Fibroblast of pulmonary artery (primary cell): Measurements from ENCODE around the gene CCDC60.

Source experiments
- DNase-seq: peaks from one replicate; pipeline ENCODE4 v3.0.0-alpha.2; 2010; ENCODE audit warnings: low read depth
- H3K4me3 ChIP-seq: replicated peaks from 2 replicates; pipeline ENCODE4 v1.5.1; 2011; ENCODE audit warnings: low read depth, mild to moderate bottlenecking, control low read depth, low read length, moderate library complexity
- TF ChIP-seq, protein P1 (sequence below): IDR thresholded peaks from 2 replicates; pipeline ENCODE4 v1.5.1; 2011; ENCODE audit warnings: mild to moderate bottlenecking, control low read depth, low read length, inconsistent platforms; ENCODE audit errors: missing control alignments

Gene CCDC60

DNA sequence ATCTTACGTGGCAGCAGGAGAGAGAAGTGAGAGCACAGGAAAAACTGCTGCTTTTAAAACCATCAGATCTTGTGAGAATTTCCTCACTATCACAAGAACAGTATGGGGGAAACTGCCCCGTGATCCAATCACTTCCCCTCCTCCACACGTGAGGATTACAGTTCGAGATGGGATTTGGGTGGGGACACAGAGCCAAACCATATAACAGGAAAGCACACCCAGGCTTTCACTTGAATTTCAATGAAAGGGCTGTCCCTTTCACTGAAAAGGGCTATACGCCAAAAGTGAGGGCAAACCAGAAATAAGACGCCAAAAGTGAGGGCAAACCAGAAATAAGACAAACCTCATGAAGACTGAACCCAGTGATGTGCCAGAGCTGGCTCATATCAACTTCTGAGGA lies 236.2 kb downstream of the CCDC60 start:
- TF ChIP-seq, protein P1, sequence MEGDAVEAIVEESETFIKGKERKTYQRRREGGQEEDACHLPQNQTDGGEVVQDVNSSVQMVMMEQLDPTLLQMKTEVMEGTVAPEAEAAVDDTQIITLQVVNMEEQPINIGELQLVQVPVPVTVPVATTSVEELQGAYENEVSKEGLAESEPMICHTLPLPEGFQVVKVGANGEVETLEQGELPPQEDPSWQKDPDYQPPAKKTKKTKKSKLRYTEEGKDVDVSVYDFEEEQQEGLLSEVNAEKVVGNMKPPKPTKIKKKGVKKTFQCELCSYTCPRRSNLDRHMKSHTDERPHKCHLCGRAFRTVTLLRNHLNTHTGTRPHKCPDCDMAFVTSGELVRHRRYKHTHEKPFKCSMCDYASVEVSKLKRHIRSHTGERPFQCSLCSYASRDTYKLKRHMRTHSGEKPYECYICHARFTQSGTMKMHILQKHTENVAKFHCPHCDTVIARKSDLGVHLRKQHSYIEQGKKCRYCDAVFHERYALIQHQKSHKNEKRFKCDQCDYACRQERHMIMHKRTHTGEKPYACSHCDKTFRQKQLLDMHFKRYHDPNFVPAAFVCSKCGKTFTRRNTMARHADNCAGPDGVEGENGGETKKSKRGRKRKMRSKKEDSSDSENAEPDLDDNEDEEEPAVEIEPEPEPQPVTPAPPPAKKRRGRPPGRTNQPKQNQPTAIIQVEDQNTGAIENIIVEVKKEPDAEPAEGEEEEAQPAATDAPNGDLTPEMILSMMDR: no peak

DNA sequence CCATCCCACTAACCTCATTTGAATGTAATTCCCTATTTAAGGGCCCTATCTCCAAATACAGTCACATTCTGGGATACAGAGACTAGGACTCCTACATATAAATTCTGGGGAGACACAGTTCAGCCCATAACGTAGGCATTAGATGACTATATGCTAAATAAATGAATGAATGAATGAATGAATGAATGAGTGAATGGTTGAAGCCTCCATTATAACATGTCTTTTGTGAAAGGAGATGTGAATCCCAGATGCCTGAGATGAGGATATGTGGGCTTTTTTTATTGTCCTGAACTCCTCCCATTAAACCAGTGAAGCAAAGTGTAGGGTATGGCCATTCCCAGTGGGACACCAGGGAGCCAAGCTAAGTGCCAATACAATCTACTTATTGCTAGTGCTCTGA lies 238.6 kb downstream of the CCDC60 start:
- H3K4me3 ChIP-seq: no peak overlapping the region
- TF ChIP-seq, protein P1: no peak
- DNase-seq: no peak

More for the DNA sequence above, 236.2 kb downstream of the CCDC60 start:
- DNase-seq: no peak
- H3K4me3 ChIP-seq: no peak overlapping the region

DNA sequence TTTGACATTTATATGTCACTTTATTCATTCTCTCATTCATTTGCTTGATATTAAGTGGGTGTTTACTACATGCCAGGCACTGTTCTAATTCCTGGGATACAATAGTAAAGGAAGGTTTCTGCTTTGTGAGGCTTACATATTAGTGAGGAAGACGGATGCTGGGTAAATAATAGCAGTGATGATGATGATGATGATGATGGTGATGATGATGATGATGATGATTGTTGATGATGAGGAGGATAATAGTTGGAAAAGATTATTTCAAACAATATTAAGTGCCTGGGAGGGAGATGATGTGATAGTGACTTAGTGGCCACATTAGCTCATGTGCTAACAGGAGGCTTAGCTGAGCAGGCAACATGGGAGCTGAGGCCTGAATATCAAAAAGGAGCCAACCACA lies 239.7 kb downstream of the CCDC60 start:
- no peak for DNase-seq
- no peak overlapping the region for H3K4me3 ChIP-seq
- TF ChIP-seq, protein P1: no peak

DNA sequence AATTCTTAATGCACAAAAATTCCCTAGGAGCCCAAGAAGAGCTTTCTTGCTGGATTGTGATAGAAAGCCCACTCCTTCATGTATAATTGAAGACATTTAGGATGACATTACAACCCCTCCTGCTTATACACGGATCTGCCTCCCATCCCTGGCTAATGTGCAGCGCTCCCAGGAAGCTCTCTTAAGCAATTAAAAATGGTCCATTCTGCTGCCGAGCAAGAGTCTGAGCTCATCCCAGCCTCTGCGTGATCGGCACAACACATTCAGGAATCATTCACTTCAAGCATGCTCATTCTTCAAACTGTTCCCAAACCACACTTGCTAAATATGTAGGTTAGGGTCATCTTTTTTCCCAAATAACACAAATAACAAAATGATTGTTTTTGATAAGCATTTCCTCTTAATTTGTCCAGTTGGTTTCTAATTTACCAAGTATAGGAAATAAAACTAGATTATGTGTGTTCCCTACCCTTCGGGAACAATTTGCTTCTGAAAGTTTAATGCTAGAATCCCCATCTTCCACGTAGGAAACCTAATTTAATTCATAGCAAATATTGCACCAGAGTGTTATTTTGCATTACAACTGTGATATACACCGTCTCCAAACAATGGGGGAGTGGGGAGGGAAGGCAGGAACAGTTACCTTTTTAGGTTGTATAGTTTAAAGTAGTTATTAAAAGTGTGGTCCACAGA lies 241.7 kb downstream of the CCDC60 start:
- TF ChIP-seq, protein P1: no peak
- no peak overlapping the region for H3K4me3 ChIP-seq
- no peak for DNase-seq

DNA sequence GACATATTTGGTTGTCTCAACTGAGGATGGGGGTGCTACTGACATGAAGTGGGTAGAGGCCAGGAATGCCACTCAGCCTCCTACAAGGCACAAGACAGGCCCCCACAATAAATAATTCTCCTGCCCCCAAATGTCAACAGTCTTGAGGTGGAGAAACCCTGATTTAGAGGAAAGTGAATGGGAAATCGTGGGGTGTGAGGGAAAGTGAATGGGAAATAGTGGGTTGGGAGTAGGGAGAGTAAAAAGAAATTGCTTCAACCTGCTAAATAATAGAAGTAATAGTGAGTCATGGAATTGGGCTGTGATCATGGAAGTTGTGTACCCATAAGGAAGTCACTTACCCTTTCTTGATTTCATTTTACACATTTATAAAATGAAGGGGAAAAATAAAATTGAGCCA lies 242.4 kb downstream of the CCDC60 start:
- H3K4me3 ChIP-seq: no peak overlapping the region
- TF ChIP-seq, protein P1: no peak
- no peak for DNase-seq

DNA sequence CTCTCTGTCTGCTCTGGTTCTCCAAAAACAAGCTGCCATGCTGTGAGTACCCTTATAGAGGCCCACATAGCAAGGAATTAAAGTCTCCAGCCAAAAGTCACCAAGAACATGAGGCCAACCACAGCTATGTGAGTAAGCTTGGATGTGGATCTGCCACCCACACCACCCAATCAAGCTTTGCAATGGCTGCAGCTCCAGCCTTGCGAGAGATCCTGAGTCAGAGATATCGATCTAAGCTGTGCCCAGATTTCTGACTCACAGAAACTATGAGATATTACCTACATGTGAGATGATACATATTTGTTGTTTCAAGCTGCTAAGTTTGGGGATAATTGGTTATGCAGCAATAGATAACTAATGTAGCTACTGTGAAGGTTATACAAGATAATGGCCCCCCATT lies 243.6 kb downstream of the CCDC60 start:
- no peak overlapping the region for H3K4me3 ChIP-seq
- DNase-seq: no peak
- TF ChIP-seq, protein P1: no peak

DNA sequence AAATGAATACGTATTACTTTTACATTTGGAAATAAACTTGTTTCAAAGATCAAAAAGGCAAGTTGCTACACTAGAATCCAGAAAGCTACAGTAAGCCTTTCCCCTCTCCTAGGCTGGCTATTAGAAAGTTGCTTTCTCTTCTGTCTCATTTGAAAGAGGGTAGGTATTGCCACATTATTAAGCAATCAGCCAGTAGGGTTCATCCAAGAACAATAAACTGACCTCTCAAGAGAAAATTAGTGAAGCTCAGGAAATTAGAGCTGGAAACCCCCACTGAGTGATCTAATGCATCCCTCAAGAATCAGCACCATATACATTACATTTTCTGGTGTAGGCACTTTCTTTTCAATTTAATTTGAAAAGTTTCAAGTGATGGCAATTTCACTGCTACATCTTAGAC lies 254.6 kb downstream of the CCDC60 start:
- H3K4me3 ChIP-seq: no peak overlapping the region
- TF ChIP-seq, protein P1: no peak
- DNase-seq: peak; percentile 84
